Measurements from ENCODE around the gene IL12A. TPM values are rescaled to one million over a fixed set of nuclear protein-coding genes. Genes with fewer than 3 reads are reported as not detected.

IL12A gene
- total RNA-seq, 1 donor from 2014 or later: 7.8 TPM

GRCh38 chr3:159978353-159978752 lies 10.3 kb upstream of the IL12A start:
- no peak for TF ChIP-seq CTCF (IDR thresholded peaks at IDR 0.05)
- DNase-seq: no peak
- Mint-ChIP-seq H3K9me3 (no peaks in the 10 kb centered on the region), H3K4me1 (no peaks in the 10 kb centered on the region), H3K36me3 (ENCODE audit: low read depth) (no peaks in the 10 kb centered on the region), H3K27me3 (peaks cover 8% of the 10 kb centered on the region), H3K4me3 (no peak overlapping the region), H3K27ac (no peak overlapping the region)
- POLR2A ChIA-PET: no interaction called here
- ATAC-seq (ENCODE audit: low read depth): no peak
- intact Hi-C loops (cut with micrococcal nuclease): no loop called here
- CTCF ChIA-PET: interaction anchor here (1.2 kb wide), 1 partner anchor 9 kb away, joined by 3 read pairs; no protein-coding TSS in a partner anchor

DNA sequence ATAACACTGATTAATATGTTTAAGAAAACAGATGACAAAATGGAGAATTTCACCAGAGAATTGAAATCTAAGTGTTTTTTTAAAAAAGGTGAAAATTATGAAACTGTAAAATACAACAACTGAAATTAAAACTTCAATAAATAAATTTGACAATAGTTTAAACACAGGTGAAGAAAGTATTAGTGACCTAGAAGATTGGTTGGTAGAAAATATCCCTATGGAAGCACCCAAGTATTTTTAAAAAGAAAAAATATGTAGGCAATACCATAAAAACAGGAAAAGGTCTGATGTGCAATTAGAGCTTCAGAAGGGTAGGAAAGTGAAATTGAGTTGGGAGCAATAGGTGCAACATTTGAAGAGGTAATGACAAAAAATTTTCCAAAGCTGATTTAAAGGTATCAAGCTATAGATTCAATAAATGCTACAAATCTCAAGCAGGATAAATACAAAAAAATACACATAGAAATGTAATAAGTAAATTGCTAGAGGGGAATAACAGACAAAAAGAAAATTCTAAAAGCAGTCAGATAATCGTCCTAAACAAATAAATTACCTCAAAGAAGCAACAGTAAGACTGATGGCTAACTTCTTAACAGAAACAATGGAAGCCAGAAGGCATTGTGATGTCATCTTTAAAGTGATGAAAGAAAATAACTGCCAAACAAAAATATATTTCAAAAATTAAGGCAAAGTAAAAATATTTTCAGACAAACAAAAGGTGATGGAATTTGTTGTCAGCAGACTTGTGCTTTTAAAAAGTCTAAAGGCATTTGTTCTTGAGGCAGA lies 9.5 kb upstream of the IL12A start:
- H3K36me3 Mint-ChIP-seq (ENCODE audit: low read depth): no peaks in the 10 kb centered on the region
- no peak for DNase-seq
- intact Hi-C loops (cut with micrococcal nuclease): no loop called here
- no peak for ATAC-seq (ENCODE audit: low read depth)
- H3K27me3 Mint-ChIP-seq: peaks cover 7% of the 10 kb centered on the region
- H3K27ac Mint-ChIP-seq: no peak overlapping the region
- no peak overlapping the region for H3K4me3 Mint-ChIP-seq
- H3K9me3 Mint-ChIP-seq: no peaks in the 10 kb centered on the region
- CTCF ChIA-PET: interaction anchor here (1.2 kb wide), 1 partner anchor 8 kb away, joined by 3 read pairs; no protein-coding TSS in a partner anchor
- no peak for TF ChIP-seq CTCF (IDR thresholded peaks at IDR 0.05)
- no peaks in the 10 kb centered on the region for H3K4me1 Mint-ChIP-seq
- POLR2A ChIA-PET: no interaction called here

DNA sequence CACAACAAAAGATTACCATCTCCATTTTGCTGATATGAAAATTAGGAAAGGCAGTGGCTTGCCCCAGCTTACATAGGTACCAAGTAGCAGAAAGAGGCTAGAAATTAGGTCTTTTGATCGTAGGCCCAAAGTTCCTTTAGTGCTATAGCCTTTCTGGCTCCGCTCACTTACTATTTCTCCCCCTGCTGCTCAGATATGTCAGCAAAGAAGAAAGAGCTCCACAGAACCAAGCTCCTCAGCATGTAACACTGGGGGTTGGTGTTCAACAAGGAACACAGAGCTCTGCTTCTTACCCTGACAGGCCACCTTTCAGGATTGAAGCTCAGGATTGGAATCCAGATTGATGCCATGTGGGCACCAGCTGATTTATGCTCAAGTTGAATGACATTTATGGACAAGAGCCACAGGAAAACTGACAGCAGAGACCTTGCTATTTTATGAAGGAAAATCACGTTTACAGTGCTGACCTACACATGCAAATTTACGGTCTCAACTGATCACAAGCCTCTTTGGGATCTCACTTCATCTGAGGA lies 6.1 kb upstream of the IL12A start:
- POLR2A ChIA-PET: interaction anchor here (0.7 kb wide), 1 partner anchor 214 kb away, joined by 4 read pairs; no protein-coding TSS in a partner anchor
- TF ChIP-seq CTCF (IDR thresholded peaks at IDR 0.05): no peak
- Mint-ChIP-seq H3K27me3 (no peaks in the 10 kb centered on the region), H3K27ac (no peak overlapping the region), H3K4me1 (peaks cover 5% of the 10 kb centered on the region), H3K36me3 (ENCODE audit: low read depth) (no peaks in the 10 kb centered on the region), H3K4me3 (no peak overlapping the region), H3K9me3 (no peaks in the 10 kb centered on the region)
- CTCF ChIA-PET: interaction anchor here (1.3 kb wide), 1 partner anchor 98 kb away, joined by 15 read pairs; no protein-coding TSS in a partner anchor
- intact Hi-C loops (cut with micrococcal nuclease): no loop called here
- no peak for DNase-seq
- no peak for ATAC-seq (ENCODE audit: low read depth)

- POLR2A ChIA-PET: interaction anchor here (3.2 kb wide), 1 partner anchor 102 kb away, joined by 13 read pairs; no protein-coding TSS in a partner anchor
- H3K9me3 Mint-ChIP-seq: no peaks in the 10 kb centered on the region
- DNase-seq (no peak), ATAC-seq (ENCODE audit: low read depth) (no peak)
- TF ChIP-seq CTCF (IDR thresholded peaks at IDR 0.05): no peak
- intact Hi-C loops (cut with micrococcal nuclease): loop anchor here (5.0 kb wide), 1 partner anchor 225 kb away; no protein-coding TSS in a partner anchor
- H3K27ac Mint-ChIP-seq: peak overlapping the region; percentile 80
- H3K4me3 Mint-ChIP-seq: peak overlapping the region; percentile 28
- H3K4me1 Mint-ChIP-seq: peaks cover 47% of the 10 kb centered on the region
- H3K36me3 Mint-ChIP-seq (ENCODE audit: low read depth): peaks cover 1% of the 10 kb centered on the region
- CTCF ChIA-PET: interaction anchor here (1.0 to 8.2 kb wide), 7 partner anchors 8 to 102 kb away, joined by 3 to 91 read pairs (median 6); no protein-coding TSS in a partner anchor
- H3K27me3 Mint-ChIP-seq: no peaks in the 10 kb centered on the region
These were observed 1.3 kb upstream of the IL12A start for GRCh38 chr3:159987291-159987711.

Measured in activated B cell treated with CpG ODN at 0.5 μM for 24 hours (primary cell).